HS-5 (cell line): ENCODE results near the gene BID.
A peak's percentile ranks its signal among the peaks of the same experiment; 100 is the strongest.

ENCODE experiments used
- DNase-seq: peaks from one replicate; pipeline ENCODE4 v3.0.0-alpha.2; 2012; ENCODE audit warnings: low read depth

Gene BID

GRCh38 chr22:17783773-17784480, 9.7 kb upstream of the BID start:
- no peak for DNase-seq

DNA sequence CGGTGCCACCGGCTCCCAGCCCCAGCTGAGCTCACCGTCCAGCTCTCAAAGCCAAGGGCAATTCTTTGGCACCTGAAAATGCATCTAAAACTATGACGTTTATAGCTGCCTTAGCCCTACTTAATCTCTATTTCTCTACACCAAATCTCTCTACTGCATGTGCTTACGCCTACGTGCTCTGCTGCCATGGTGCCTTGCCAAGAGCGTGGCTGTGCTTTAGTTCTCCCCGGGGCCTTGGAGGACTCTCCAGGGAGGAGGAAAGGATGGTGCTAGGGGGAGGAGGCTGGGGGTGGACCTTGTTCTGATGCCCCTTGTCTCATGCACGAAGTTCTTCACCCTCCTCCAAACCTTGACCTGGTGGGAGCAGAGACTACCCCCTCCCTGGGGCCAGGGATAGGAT, 9.0 kb upstream of the BID start:
- DNase-seq, result no peak

- DNase-seq, result no peak
These were observed 8.4 kb upstream of the BID start for GRCh38 chr22:17782621-17783020.

GRCh38 chr22:17782158-17782557, 7.9 kb upstream of the BID start:
- DNase-seq, result no peak

DNA sequence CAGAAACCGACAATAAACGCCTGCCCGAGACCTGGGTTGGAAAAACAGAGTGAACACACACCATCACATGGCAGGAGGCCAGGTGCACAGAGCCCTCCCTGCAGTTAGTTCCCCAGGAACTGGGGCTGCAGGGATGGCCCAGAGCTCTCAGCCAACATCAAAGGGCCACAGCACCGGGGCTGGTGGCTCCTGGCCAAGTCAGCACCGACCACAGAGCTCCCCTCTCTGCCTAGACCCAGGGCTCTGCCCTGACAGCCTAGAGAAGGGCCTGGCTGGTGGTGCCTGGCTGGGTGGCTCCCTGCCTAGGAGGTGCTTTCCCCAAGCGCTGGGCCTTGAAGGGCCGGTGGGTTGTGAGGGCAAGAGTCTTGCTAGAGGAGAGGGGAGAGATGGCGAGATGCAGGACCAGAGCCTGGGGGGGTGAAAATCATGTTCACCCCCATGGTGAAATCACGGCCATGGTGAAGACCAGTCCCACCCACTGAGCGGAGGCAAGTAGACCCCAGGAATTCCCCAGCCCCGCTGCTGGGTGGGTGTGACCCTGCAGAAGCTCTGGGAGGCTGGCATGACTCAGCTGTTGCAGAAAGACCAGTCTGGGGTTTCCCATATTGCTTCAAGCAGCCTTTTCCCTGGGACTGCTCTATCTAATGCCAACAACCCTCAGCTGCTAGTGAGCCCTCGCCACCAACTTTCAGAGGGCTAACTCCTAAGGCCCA, 7.2 kb upstream of the BID start:
- DNase-seq, result peak; percentile 29

- no peak for DNase-seq
These were observed 6.6 kb upstream of the BID start for GRCh38 chr22:17780741-17781318.

- no peak for DNase-seq
These were observed 6.0 kb upstream of the BID start for GRCh38 chr22:17780116-17780740.

- DNase-seq, result no peak
These were observed 5.2 kb upstream of the BID start for GRCh38 chr22:17779286-17780115.

GRCh38 chr22:17778412-17778976, 4.2 kb upstream of the BID start:
- DNase-seq, result no peak

GRCh38 chr22:17777717-17778044, 3.4 kb upstream of the BID start:
- no peak for DNase-seq

DNA sequence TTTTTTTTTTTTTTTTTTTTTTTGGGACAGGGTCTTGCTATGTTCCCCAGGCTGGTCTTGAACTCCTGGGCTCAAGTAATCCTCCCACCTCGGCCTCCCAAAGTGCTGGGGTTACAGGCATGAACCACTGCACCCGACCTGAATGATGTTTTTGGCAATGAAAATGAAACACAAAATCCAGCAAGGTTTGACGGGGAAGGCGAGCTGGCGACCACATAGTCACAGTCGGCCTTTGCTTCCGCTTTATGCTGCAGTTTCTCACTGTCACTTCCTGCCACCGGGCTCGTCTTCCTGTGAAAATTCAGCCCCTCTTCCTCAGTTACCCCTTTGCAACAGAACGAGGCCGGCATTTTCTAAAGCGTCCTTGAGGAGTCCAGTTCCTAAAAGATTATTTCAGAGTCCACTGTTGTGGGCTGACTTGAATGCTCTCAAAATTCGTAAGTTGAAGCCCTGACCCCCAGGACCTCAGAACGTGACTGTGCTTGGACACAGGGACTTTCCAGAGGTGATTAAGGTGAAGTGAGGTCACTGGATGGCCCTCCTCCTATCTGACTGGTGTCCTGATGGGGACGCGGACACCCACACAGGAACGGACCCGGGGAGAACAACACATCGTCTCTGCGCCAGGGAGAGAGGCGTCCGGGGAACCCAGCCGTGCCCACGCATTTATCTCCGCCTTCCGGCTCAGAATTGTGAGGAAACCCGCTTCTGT, 2.9 kb upstream of the BID start:
- DNase-seq, result no peak

DNA sequence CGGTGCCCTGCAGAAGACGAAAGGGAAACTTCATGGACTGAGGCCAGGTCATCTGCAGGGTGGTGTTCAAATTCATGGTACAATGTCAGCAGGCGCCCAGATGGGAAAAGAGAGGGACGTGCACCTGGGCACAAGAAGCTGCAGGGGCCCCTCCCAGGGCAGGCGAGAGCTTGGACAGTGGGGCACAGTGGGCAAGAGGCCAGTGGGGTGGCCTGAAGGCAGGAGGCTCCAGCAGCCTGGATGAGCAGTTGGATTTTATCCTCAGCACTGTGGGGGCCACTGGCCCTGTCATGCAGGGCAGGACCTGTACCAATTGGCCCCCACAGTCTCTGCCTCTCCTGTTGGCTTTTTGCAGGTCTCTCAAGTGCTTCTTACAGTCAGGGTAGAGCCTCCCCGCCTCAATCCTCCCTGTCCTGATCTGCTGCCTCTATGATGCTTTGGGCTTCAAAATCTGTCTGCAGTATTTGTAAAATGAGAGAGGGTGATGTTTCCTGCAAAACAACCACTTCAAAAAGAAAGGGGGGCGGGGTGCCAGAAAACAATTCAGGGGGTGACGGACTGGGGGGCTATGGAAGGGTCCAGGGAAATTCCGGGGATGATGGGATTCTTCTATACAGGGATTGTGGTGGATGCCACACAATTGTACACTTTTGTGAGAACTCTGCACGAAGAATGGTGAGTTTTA, 1.7 kb upstream of the BID start:
- DNase-seq, result no peak

DNA sequence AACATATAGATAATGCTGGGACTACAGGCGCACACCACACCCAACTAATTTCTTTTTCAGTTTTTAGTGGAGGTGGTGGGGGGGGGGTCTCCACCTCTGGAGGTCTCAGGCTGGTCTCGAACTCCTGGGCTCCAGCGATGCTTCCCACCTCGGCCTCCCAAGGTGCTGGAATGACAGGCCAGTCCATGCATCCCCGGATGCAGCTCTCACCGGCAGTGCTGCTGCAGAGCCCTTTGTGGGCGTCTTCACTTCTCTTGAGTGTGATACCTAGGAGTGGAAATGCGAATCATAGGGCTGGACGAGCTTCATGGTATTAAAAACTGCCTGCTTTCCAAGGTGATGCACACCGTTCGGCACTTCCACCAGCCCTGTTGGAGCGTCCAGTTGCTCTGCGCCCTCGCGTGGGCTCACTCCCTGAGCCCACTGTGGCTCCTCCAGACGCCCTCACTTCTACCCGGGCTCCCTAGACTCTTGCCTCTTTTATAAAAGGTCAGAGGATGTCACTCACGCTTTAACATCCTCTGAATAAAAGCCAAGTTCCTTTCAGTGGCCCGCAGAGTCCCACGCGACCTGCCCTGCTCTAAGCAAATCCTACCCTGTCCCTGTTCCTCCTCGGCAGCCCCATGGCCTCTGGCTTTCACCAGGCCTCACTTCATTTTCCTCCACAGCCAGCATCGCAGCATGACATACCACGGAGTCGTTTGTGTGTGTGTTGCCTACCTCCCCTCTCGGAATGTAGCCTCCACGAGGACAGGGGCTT, 837 bp upstream of the BID start:
- no peak for DNase-seq

DNA sequence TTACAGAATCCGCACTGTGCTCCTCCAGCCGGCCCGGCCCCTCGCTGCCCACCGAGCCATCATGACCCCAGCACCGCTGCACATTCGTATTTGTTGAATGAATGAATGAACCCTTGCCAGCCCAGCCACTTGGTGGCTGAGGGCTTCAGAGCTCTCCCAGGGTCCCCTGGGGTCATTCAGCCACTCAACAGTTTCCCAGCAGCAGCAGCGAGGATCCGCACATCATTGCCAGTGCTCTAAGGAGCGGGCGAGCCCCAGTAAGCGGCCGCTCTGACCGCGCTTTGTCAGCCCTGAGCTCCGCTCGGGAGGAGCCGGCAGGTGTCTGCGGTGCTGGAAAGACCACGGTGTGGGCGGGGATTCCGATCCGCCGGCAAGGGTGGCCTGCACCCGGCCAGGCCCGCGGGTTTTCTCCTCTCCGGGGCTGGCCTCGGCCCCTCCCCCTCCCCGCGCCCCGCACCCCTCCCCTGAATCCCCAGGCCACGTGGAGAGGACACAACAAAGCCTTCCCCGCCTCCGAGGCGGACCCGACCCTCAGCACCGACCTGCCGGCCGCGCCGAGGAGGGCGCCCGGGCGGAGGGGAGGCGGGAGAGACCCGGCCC, 563 bp downstream of the BID start:
- DNase-seq, result no peak

DNA sequence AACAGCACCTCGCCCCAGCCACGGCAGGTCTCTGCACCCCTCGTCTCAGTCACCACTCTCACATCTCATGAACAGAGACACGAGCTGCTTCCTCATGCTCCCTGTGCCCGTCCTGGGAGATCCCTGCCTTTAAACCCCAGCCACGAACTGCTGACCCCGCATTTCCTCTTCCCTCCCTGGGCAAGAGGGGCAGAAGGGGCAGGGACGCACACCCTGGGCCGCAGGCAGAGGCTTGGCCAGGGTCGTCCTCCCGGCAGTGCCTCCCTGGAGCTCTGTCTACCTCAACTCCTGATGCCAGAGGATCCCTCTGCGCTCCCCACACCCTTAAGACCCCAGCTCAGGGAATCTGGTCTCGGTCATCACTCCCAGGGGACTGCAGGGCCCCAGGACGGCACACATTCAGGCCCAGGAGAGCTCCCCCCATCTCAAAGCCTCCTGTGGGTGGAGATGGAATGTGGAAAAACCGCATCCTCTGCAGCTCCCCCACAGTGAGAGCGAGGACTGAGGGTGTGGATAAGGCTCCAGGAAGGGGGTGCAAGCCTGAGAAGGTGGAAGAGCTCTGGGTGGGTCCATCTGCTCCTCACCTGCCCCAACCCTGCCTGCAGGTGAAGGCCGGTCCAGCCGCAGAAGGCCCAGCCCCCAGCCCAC, 1.2 kb downstream of the BID start:
- DNase-seq, result no peak

- DNase-seq, result no peak
These were observed 1.9 kb downstream of the BID start for GRCh38 chr22:17772249-17772957.

GRCh38 chr22:17770180-17771077, 3.8 kb downstream of the BID start:
- DNase-seq, result no peak
